Stimulated activated CD4-positive, alpha-beta T cell treated with anti-CD3 and anti-CD28 coated beads, Interleukin-1b, Interleukin-23, amount 100 ng/mL, for 24 hours (primary cell): ENCODE data around the gene KCNN1.
A peak's percentile ranks its signal among the peaks of the same experiment; 100 is the strongest.
"Not testable (repeated sequence)": the region's sequence is repeated elsewhere in the genome, so short reads cannot be mapped to it uniquely, and the experiment has no call there.

Experiments used
- DNase-seq, 4 experiments: peaks; one replicate each; pipeline ENCODE4 v3.0.0-alpha.2; 2020; ENCODE audit warnings: low read depth in 4 of 4, low spot score in 1 of 4

The KCNN1 gene

GRCh38 chr19:17999684-18000479 is 33.0 kb downstream of the KCNN1 start:
- DNase-seq: no peak

GRCh38 chr19:18000480-18000914 is 33.6 kb downstream of the KCNN1 start:
- no peak for DNase-seq

- DNase-seq: peak; percentile 61 to 88 (median 68)
These were observed 34.2 kb downstream of the KCNN1 start for GRCh38 chr19:18000915-18001776.

GRCh38 chr19:18001777-18002345 is 35.0 kb downstream of the KCNN1 start:
- no peak for DNase-seq

GRCh38 chr19:18002347-18002850 is 35.5 kb downstream of the KCNN1 start:
- no peak for DNase-seq

- not testable (repeated sequence) for DNase-seq
These were observed 38.8 kb downstream of the KCNN1 start for GRCh38 chr19:18005750-18006149.

GRCh38 chr19:18007044-18007916 is 40.4 kb downstream of the KCNN1 start:
- peak; percentile 53 to 78 (median 69) for DNase-seq

- DNase-seq: peak; percentile 72 to 81 (median 76)
These were observed 41.2 kb downstream of the KCNN1 start, which contains the start of gene ARRDC2 for GRCh38 chr19:18007917-18008673. TSS of gene ARRDC2 (plus strand) at chr19:18008170. CDS start at chr19:18008311, 141 bp downstream.

GRCh38 chr19:18008814-18009213 is 41.9 kb downstream of the KCNN1 start:
- DNase-seq: no peak

- no peak for DNase-seq
These were observed 42.6 kb downstream of the KCNN1 start for GRCh38 chr19:18009412-18010066.

GRCh38 chr19:18010149-18010548 is 43.2 kb downstream of the KCNN1 start:
- no peak for DNase-seq

- no peak for DNase-seq
These were observed 46.6 kb downstream of the KCNN1 start for GRCh38 chr19:18013210-18014111.

GRCh38 chr19:18014197-18014596 is 47.3 kb downstream of the KCNN1 start:
- no peak for DNase-seq

- DNase-seq: no peak
These were observed 49.5 kb downstream of the KCNN1 start for GRCh38 chr19:18016209-18016910.

GRCh38 chr19:18017275-18018083 is 50.6 kb downstream of the KCNN1 start:
- DNase-seq: no peak

GRCh38 chr19:18020212-18021085 is 53.5 kb downstream of the KCNN1 start:
- no peak for DNase-seq
